AG08395 (cell line): ENCODE measurements around the gene ATXN2L.
"Not testable (repeated sequence)": the region's sequence is repeated elsewhere in the genome, so short reads cannot be mapped to it uniquely, and the experiment has no call there.

ENCODE experiments used
- DNase-seq: peaks from one replicate; pipeline ENCODE4 v3.0.0; 2012; ENCODE audit warnings: mixed read lengths, low spot score

ATXN2L gene

GRCh38 chr16:28822520-28823290 lies at the start of gene ATXN2L:
ATXN2L (plus strand) TSS chr16:28822999; CDS start chr16:28823260, 261 bp downstream.
- DNase-seq = peak; percentile 95

GRCh38 chr16:28781697-28782096 lies 41.1 kb upstream of the ATXN2L start:
- DNase-seq = not testable (repeated sequence)

GRCh38 chr16:28782357-28782756 lies 40.4 kb upstream of the ATXN2L start:
- DNase-seq = not testable (repeated sequence)

- not testable (repeated sequence) for DNase-seq
These were observed 20.4 kb upstream of the ATXN2L start for GRCh38 chr16:28802235-28803019.

GRCh38 chr16:28807445-28808120 lies 15.2 kb upstream of the ATXN2L start:
- DNase-seq = not testable (repeated sequence)

GRCh38 chr16:28820016-28820415 lies 2.8 kb upstream of the ATXN2L start:
- no peak for DNase-seq

- DNase-seq = not testable (repeated sequence)
These were observed 2.3 kb upstream of the ATXN2L start for GRCh38 chr16:28820546-28820945.

GRCh38 chr16:28821874-28822519 lies 802 bp upstream of the ATXN2L start:
- no peak for DNase-seq

- DNase-seq = no peak
These were observed 583 bp downstream of the ATXN2L start for GRCh38 chr16:28823291-28823872.

- DNase-seq = peak; percentile 98
These were observed 1.3 kb downstream of the ATXN2L start for GRCh38 chr16:28823873-28824716.

- DNase-seq = no peak
These were observed 1.8 kb downstream of the ATXN2L start for GRCh38 chr16:28824717-28824973.

- no peak for DNase-seq
These were observed 3.3 kb downstream of the ATXN2L start for GRCh38 chr16:28826141-28826540.

- DNase-seq = no peak
These were observed 6.9 kb downstream of the ATXN2L start for GRCh38 chr16:28829747-28830146.

GRCh38 chr16:28830531-28830930 lies 7.7 kb downstream of the ATXN2L start:
- DNase-seq = no peak

- DNase-seq = no peak
These were observed 11.6 kb downstream of the ATXN2L start for GRCh38 chr16:28834349-28834748.

GRCh38 chr16:28834873-28835863 lies 12.4 kb downstream of the ATXN2L start:
- DNase-seq = no peak

- DNase-seq = no peak
These were observed 13.3 kb downstream of the ATXN2L start for GRCh38 chr16:28835864-28836760.

GRCh38 chr16:28836761-28837064 lies 13.9 kb downstream of the ATXN2L start:
- no peak for DNase-seq
